ENCODE measurements around the gene RNF181. TPM values are rescaled to one million over a fixed set of nuclear protein-coding genes. Genes with fewer than 3 reads are reported as not detected.
"Not testable (repeated sequence)": the region's sequence is repeated elsewhere in the genome, so short reads cannot be mapped to it uniquely, and the experiment has no call there.

The RNF181 gene
- total RNA-seq, 1 donor: 146 TPM

GRCh38 chr2:85601771-85602475, 6.4 kb downstream of the RNF181 start:
- H3K4me2 ChIP-seq (ENCODE audit: insufficient read depth, low read length): peak overlapping the region; percentile 98
- TF ChIP-seq CTCF (IDR thresholded peaks at IDR 0.05; ENCODE audit: extremely low read depth, low read depth, low read length): no peak
- peak overlapping the region; percentile 88 for H3K4me3 ChIP-seq (ENCODE audit: insufficient read depth, low read length)
- peak; percentile 86 for DNase-seq (ENCODE audit: insufficient read length, low spot score, missing footprints)
- peaks cover 39% of the 10 kb centered on the region for H3K79me2 ChIP-seq (ENCODE audit: insufficient read depth, low read length)
- H3K36me3 ChIP-seq (ENCODE audit: insufficient read depth, low read length): peaks cover 18% of the 10 kb centered on the region
- H3K9me3 ChIP-seq (ENCODE audit: low read depth, low read length): no peaks in the 10 kb centered on the region
- H4K20me1 ChIP-seq (ENCODE audit: insufficient read depth, low read length): peaks cover 7% of the 10 kb centered on the region
- peak overlapping the region; percentile 59 for H3K27ac ChIP-seq (ENCODE audit: low read depth, low read length)
- peaks cover 41% of the 10 kb centered on the region for H3K4me1 ChIP-seq (ENCODE audit: insufficient read depth, low read length)
- no peaks in the 10 kb centered on the region for H3K27me3 ChIP-seq (ENCODE audit: insufficient read depth, low read length)
- peak overlapping the region; percentile 69 for H2AFZ ChIP-seq (ENCODE audit: low read length)

GRCh38 chr2:85602476-85603234, 7.1 kb downstream of the RNF181 start, which contains the start of gene TMEM150A:
TMEM150A (minus strand) TSS chr2:85602698; CDS start chr2:85601948, 750 bp downstream.
- H3K9me3 ChIP-seq (ENCODE audit: low read depth, low read length): no peaks in the 10 kb centered on the region
- no peaks in the 10 kb centered on the region for H3K27me3 ChIP-seq (ENCODE audit: insufficient read depth, low read length)
- peaks cover 4% of the 10 kb centered on the region for H4K20me1 ChIP-seq (ENCODE audit: insufficient read depth, low read length)
- peaks cover 18% of the 10 kb centered on the region for H3K36me3 ChIP-seq (ENCODE audit: insufficient read depth, low read length)
- peak; percentile 98 for DNase-seq (ENCODE audit: insufficient read length, low spot score, missing footprints)
- H3K27ac ChIP-seq (ENCODE audit: low read depth, low read length): peak within 1 kb of the TSS; percentile 59
- peaks cover 39% of the 10 kb centered on the region for H3K79me2 ChIP-seq (ENCODE audit: insufficient read depth, low read length)
- peaks cover 42% of the 10 kb centered on the region for H3K4me1 ChIP-seq (ENCODE audit: insufficient read depth, low read length)
- TF ChIP-seq CTCF (IDR thresholded peaks at IDR 0.05; ENCODE audit: extremely low read depth, low read depth, low read length): no peak
- peak within 1 kb of the TSS; percentile 98 for H3K4me2 ChIP-seq (ENCODE audit: insufficient read depth, low read length)
- H3K4me3 ChIP-seq (ENCODE audit: insufficient read depth, low read length): peak within 1 kb of the TSS; percentile 88
- H2AFZ ChIP-seq (ENCODE audit: low read length): peak within 1 kb of the TSS; percentile 81

DNA sequence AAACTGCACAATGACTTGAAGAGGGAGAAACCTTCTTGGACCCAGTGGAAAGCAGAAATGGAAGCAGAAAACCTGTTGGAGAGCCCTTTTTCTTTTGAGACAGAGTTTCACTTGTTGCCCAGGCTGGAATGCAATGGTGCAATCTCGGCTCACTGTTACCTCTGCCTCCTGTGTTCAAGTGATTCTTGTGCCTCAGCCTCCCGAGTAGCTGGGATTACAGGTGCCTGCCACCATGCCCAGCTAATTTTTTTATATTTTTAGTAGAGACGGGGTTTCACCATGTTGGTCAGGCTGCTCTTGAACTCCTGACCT, 8.5 kb downstream of the RNF181 start:
- not testable (repeated sequence) for H2AFZ ChIP-seq (ENCODE audit: low read length); H4K20me1 ChIP-seq (ENCODE audit: insufficient read depth, low read length); DNase-seq (ENCODE audit: insufficient read length, low spot score, missing footprints); H3K27me3 ChIP-seq (ENCODE audit: insufficient read depth, low read length); H3K9me3 ChIP-seq (ENCODE audit: low read depth, low read length); H3K27ac ChIP-seq (ENCODE audit: low read depth, low read length)
- peaks cover 45% of the 10 kb centered on the region for H3K79me2 ChIP-seq (ENCODE audit: insufficient read depth, low read length)
- peak overlapping the region; percentile 38 for H3K4me3 ChIP-seq (ENCODE audit: insufficient read depth, low read length)
- H3K36me3 ChIP-seq (ENCODE audit: insufficient read depth, low read length): peaks cover 22% of the 10 kb centered on the region
- peaks cover 42% of the 10 kb centered on the region for H3K4me1 ChIP-seq (ENCODE audit: insufficient read depth, low read length)
- peak overlapping the region; percentile 37 for H3K4me2 ChIP-seq (ENCODE audit: insufficient read depth, low read length)

DNA sequence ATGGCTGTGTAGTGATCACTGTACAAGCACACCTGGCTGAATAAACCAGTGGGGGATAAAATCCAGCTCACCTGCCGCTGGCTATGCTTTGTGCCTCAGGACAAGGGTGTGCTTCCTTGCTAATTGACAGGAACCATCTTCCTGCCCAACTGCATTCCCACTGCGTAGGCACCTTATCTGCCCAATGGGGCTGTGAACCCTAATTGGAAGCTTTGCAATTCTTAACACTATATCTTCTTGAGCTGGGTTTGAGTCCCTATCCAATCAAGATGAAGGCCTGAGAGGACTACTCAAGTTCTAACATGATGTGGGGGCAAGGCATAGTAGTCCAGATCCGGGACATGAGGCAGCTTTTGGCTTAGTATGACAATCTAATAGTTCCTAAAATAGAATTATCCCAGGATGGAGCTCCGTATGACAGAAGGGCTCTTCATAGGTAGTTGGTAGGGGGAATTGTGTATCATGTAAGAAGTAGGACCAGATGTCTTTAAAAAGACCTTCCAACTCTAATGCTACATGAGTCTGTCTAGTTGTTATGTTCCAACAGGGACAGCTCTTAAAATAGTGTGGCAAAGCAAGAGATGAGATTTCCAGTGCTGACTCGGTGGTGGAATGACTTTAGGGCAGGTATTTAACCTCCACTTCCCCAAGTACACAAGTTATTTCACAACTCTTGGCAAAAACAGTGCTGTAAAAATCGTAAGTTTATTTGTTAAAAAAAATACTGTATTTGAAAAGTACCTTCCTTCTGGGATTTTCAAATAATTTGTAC, 9.2 kb downstream of the RNF181 start:
- TF ChIP-seq CTCF (IDR thresholded peaks at IDR 0.05; ENCODE audit: extremely low read depth, low read depth, low read length): no peak
- peaks cover 26% of the 10 kb centered on the region for H3K36me3 ChIP-seq (ENCODE audit: insufficient read depth, low read length)
- H4K20me1 ChIP-seq (ENCODE audit: insufficient read depth, low read length): peaks cover 4% of the 10 kb centered on the region
- H3K4me3 ChIP-seq (ENCODE audit: insufficient read depth, low read length): peak overlapping the region; percentile 20
- peaks cover 47% of the 10 kb centered on the region for H3K79me2 ChIP-seq (ENCODE audit: insufficient read depth, low read length)
- H2AFZ ChIP-seq (ENCODE audit: low read length): no peak overlapping the region
- DNase-seq (ENCODE audit: insufficient read length, low spot score, missing footprints): peak; percentile 59
- peak overlapping the region; percentile 80 for H3K27ac ChIP-seq (ENCODE audit: low read depth, low read length)
- H3K9me3 ChIP-seq (ENCODE audit: low read depth, low read length): no peaks in the 10 kb centered on the region
- peak overlapping the region; percentile 73 for H3K4me2 ChIP-seq (ENCODE audit: insufficient read depth, low read length)
- H3K27me3 ChIP-seq (ENCODE audit: insufficient read depth, low read length): no peaks in the 10 kb centered on the region
- H3K4me1 ChIP-seq (ENCODE audit: insufficient read depth, low read length): peaks cover 42% of the 10 kb centered on the region

Data from osteoblast (primary cell).